Activated gamma-delta T cell (primary cell): Measurements from ENCODE around the gene TBX20.
"Not testable (repeated sequence)": the region's sequence is repeated elsewhere in the genome, so short reads cannot be mapped to it uniquely, and the experiment has no call there.

Source experiments
- DNase-seq: peaks from one replicate; lab custom pipeline; 2025; lab: John Stamatoyannopoulos, UW

TBX20 gene

DNA sequence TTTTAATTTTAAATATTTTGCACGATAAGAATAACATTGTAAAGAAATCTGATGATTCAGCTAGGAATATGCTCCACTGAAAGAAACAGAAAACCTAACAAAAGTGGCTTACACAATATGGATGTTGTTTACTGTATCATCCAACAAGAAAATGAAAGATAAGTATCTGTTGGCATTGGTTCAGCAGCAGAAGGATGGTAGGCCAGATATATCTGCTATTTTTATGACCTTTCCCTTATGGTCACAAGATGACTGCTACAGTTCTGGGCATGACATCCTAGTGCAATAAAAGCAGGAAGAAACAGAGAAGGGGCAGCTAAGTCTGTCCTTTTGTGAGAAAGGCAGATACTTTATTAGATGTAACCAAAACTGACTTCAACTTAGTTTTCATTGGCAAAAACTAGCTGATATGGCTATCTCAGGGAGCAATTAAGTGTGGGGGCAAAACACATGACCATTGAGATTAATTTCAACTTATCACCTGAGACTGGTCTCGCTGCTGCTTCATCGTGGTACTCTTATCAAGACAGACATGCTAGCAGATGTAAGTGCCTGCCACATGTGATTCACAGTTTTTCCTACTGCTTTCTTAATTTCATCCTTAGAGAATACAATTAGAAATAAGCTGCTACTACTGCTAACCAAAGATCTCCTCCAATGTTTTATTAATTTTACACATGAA, 92.7 kb downstream of the TBX20 start:
- DNase-seq = not testable (repeated sequence)
